D721Med (cell line): Measurements from ENCODE around the gene GRK3.
"Not testable (repeated sequence)": the region's sequence is repeated elsewhere in the genome, so short reads cannot be mapped to it uniquely, and the experiment has no call there.

Experiments
- DNase-seq: peaks from one replicate; pipeline ENCODE4 v3.0.0; 2011; ENCODE audit warnings: low spot score; ENCODE audit not compliant: insufficient read length
- FAIRE-seq: peaks from 2 replicates; lab custom pipeline; 2011; peaks lifted over from hg19 to GRCh38; lab: Jason Lieb, UNC
- CTCF ChIP-seq: IDR thresholded peaks from 2 replicates; pipeline ENCODE4 v1.5.1; 2012; ENCODE audit warnings: mild to moderate bottlenecking, control low read depth; ENCODE audit not compliant: insufficient read depth; ENCODE audit errors: missing control alignments

Gene GRK3

GRCh38 chr22:25554689-25555088, 9.8 kb upstream of the GRK3 start:
- DNase-seq (no peak), FAIRE-seq (no peak)
- TF ChIP-seq CTCF = no peak

GRCh38 chr22:25555586-25555985, 8.9 kb upstream of the GRK3 start:
- no peak for FAIRE-seq

GRCh38 chr22:25557218-25557617, 7.3 kb upstream of the GRK3 start:
- no peak for TF ChIP-seq CTCF
- no peak for FAIRE-seq
- DNase-seq = no peak

More at GRCh38 chr22:25555586-25555985, 8.9 kb upstream of the GRK3 start:
- DNase-seq = no peak
- TF ChIP-seq CTCF = no peak

GRCh38 chr22:25558341-25558740, 6.1 kb upstream of the GRK3 start:
- no peak for TF ChIP-seq CTCF
- FAIRE-seq = no peak

GRCh38 chr22:25559910-25560309, 4.6 kb upstream of the GRK3 start:
- FAIRE-seq, DNase-seq: not testable (repeated sequence)

More at GRCh38 chr22:25558341-25558740, 6.1 kb upstream of the GRK3 start:
- DNase-seq = no peak

- DNase-seq, FAIRE-seq: not testable (repeated sequence)
These were observed 3.3 kb upstream of the GRK3 start for GRCh38 chr22:25561182-25561581.

- FAIRE-seq, DNase-seq: not testable (repeated sequence)
These were observed 2.5 kb upstream of the GRK3 start for GRCh38 chr22:25561927-25562326.

GRCh38 chr22:25562966-25563760, 1.3 kb upstream of the GRK3 start:
- FAIRE-seq, DNase-seq: not testable (repeated sequence)

- no peak for TF ChIP-seq CTCF
- DNase-seq (no peak), FAIRE-seq (no peak)
These were observed 635 bp upstream of the GRK3 start for GRCh38 chr22:25563761-25564319.
